Vagina (tissue), 2 donors: Measurements from ENCODE around the gene NXNL1.

ENCODE experiments used
- CTCF ChIP-seq, 3 experiments: fragments of 450-650 bp in 2 of 3; fragments of 200-600 bp in 1 of 3; sonication (generic) in 1 of 3; IDR thresholded peaks; one replicate each; pipeline ENCODE4 v1.5.1; 2017 to 2019; ENCODE audit warnings: antibody characterized with exemption in 3 of 3, mild to moderate bottlenecking in 2 of 3, moderate library complexity in 2 of 3
- POLR2A ChIP-seq, 2 donors: fragments of 450-650 bp; IDR thresholded peaks; one replicate each; pipeline ENCODE4 v1.6.1; 2017; ENCODE audit warnings: antibody characterized with exemption in 2 of 2, mild to moderate bottlenecking in 2 of 2, moderate library complexity in 2 of 2
- POLR2AphosphoS5 ChIP-seq, 2 donors: sonication (generic); formaldehyde crosslinking; IDR thresholded peaks; one replicate each; pipeline ENCODE4 v1.9.0; 2017; ENCODE audit warnings: antibody characterized with exemption in 2 of 2, mild to moderate bottlenecking in 2 of 2, low read depth in 1 of 2; ENCODE audit not compliant: insufficient read depth in 1 of 2

DNA sequence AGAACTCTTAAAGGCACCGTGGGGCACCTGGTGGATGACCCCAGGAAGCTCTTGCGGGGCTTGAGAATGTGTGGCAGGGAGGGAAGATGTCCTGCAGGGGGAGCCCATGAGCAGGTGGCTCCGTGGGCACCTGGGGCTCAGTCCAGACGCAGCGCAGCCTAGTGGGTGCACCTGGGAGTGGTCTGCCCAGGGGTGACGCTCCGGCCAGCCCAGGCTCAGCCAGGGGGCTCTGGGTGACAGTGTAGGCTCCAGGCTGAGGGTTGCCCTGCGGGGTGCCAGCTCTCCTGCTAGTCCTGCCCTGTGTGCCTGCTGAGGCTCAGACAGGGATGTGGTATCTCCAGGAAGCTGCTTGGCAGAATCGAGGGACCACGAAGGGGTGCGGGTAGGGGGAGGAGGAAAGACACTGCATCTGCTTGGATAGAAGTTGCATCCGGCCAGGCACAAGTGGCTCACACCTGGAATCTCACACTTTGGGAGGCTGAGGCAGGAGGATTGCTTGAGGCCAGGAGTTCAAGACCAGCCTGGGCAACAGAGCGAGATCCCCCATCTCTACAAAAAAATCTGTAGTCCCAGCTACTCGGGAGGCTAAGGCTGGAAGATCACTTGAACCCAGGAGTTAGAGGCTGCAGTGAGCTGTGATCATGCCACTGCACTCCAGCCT, 35.7 kb upstream of the NXNL1 start:
- TF ChIP-seq CTCF (IDR thresholded peaks at IDR 0.05) (peak in 2 of 3 experiments; percentile 57 to 77), POLR2A (IDR thresholded peaks at IDR 0.05) (no peak), POLR2AphosphoS5 (IDR thresholded peaks at IDR 0.05; ENCODE audit: insufficient read depth in 1 of 2, low read depth in 1 of 2) (peak in 1 of 2 donors; percentile 16)
